Ectodermal cell (in vitro differentiated cells): ENCODE data around the gene ZFC3H1.
A peak's percentile ranks its signal among the peaks of the same experiment; 100 is the strongest.

Experiments used
- H3K27ac ChIP-seq: 2 replicates; pipeline ENCODE4 v1.7.0; 2013; ENCODE audit warnings: mild to moderate bottlenecking, low read depth, low read length; ENCODE audit not compliant: insufficient read depth, poor library complexity, severe bottlenecking
- H3K27me3 ChIP-seq: 2 replicates; pipeline ENCODE4 v1.7.0; 2013; ENCODE audit warnings: mild to moderate bottlenecking, low read length; ENCODE audit not compliant: insufficient read depth, control insufficient read depth, poor library complexity, severe bottlenecking
- H3K36me3 ChIP-seq: one replicate; pipeline ENCODE4 v1.7.0; 2013; ENCODE audit warnings: low read length; ENCODE audit not compliant: control insufficient read depth, insufficient read depth
- H3K4me1 ChIP-seq: one replicate; pipeline ENCODE4 v1.7.0; 2013; ENCODE audit warnings: low read length; ENCODE audit not compliant: control insufficient read depth, insufficient read depth
- H3K4me3 ChIP-seq: 2 replicates; pipeline ENCODE4 v1.7.0; 2013; ENCODE audit warnings: low read depth, low read length, control low read depth; ENCODE audit not compliant: insufficient read depth
- H3K9me3 ChIP-seq: 2 replicates; pipeline ENCODE4 v1.7.0; 2013; ENCODE audit warnings: mild to moderate bottlenecking, low read length, moderate library complexity; ENCODE audit not compliant: control insufficient read depth
- WGBS, 2 experiments: methylation state at CpG; one replicate each; pipeline ENCODE4 v1.1.7; 2013; ENCODE audit warnings: missing lambda C conversion rate in 2 of 2; 5-methylcytosine and 5-hydroxymethylcytosine counted together

Gene ZFC3H1

GRCh38 chr12:71683633-71684032, 20.0 kb upstream of the ZFC3H1 start:
- 96 to 98% methylated on average over 4 of the region's 5 CpGs for WGBS, 2 experiments
- H3K36me3 ChIP-seq = no peaks in the 10 kb centered on the region
- no peak overlapping the region for H3K4me3 ChIP-seq
- H3K9me3 ChIP-seq = no peaks in the 10 kb centered on the region
- no peaks in the 10 kb centered on the region for H3K4me1 ChIP-seq
- H3K27ac ChIP-seq = no peak overlapping the region
- no peaks in the 10 kb centered on the region for H3K27me3 ChIP-seq

DNA sequence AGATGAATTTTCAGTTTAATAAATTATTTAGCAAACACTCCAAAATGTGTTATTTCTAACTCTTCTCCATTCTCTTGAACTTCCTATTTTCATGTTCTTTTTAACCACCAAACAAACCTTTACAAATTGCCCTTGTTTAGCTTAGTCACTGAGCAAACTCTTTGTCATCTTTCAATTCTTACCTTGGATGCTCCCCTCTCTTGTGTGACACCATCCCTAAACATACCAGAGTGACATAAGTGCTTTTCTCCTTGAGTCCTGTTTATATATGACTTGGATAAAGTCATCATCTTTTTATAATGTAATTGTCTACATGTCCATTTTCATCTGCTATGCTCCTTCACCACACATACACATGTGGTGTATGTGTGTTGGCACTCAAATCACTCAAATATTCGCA, 18.8 kb upstream of the ZFC3H1 start:
- no peak overlapping the region for H3K4me3 ChIP-seq
- WGBS, 2 experiments = no CpG with 5 or more reads among the region's 1 CpG
- no peaks in the 10 kb centered on the region for H3K9me3 ChIP-seq
- no peaks in the 10 kb centered on the region for H3K36me3 ChIP-seq
- H3K4me1 ChIP-seq = no peaks in the 10 kb centered on the region
- H3K27ac ChIP-seq = no peak overlapping the region
- H3K27me3 ChIP-seq = no peaks in the 10 kb centered on the region

DNA sequence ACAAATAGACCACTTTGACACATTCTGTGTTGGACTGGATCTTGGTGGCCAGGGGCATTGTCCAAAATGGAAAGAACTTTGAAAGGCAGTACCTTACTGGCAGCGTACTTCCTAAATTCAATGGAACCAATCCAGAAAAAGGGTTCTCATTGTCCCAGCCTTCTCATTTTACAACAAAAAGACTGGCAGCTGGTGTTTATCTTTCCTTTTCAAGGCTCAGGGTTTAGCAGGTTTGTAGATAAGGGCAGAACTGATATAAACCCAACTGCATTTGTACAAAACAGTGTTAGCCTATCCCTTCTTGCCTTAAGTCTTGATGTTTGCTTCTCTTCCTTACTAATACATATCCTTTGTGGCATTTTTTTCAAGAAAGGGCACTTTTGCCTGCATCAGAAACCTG, 8.2 kb upstream of the ZFC3H1 start:
- Histone ChIP-seq H3K27ac (no peak overlapping the region), H3K27me3 (no peaks in the 10 kb centered on the region), H3K4me1 (no peaks in the 10 kb centered on the region), H3K36me3 (no peaks in the 10 kb centered on the region), H3K9me3 (no peaks in the 10 kb centered on the region), H3K4me3 (no peak overlapping the region)
- 82 to 89% methylated on average over 1 of the region's 1 CpG for WGBS, 2 experiments

GRCh38 chr12:71671311-71671710, 7.7 kb upstream of the ZFC3H1 start:
- Histone ChIP-seq H3K4me3 (no peak overlapping the region), H3K4me1 (no peaks in the 10 kb centered on the region), H3K27ac (no peak overlapping the region), H3K9me3 (no peaks in the 10 kb centered on the region), H3K36me3 (no peaks in the 10 kb centered on the region), H3K27me3 (no peaks in the 10 kb centered on the region)

GRCh38 chr12:71666259-71666658, 2.6 kb upstream of the ZFC3H1 start:
- no peaks in the 10 kb centered on the region for H3K27me3 ChIP-seq
- H3K4me3 ChIP-seq = peak overlapping the region; percentile 93
- 93 to 98% methylated on average over 5 of the region's 5 CpGs for WGBS, 2 experiments
- H3K9me3 ChIP-seq = no peaks in the 10 kb centered on the region
- peaks cover 8% of the 10 kb centered on the region for H3K4me1 ChIP-seq
- H3K27ac ChIP-seq = no peak overlapping the region
- no peaks in the 10 kb centered on the region for H3K36me3 ChIP-seq

DNA sequence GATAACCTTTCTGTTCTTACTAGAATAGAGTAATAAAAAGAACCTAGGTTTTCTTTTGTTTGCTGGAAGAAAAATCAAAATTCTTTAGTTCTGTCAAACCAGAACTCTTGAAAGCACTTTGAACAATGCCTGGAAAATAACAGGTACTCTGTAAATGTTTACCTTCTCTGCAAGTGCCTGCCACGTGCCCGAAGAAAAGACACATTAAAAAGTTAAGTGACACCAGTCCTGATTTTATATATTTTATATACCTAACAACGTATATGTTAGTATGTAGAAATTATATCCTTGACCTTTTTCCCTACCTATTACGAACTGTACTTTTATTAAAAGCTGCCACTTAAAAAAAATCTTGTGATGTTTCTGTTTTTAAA, 1.4 kb upstream of the ZFC3H1 start:
- Histone ChIP-seq H3K27me3 (no peaks in the 10 kb centered on the region), H3K4me1 (peaks cover 8% of the 10 kb centered on the region), H3K36me3 (no peaks in the 10 kb centered on the region), H3K27ac (peak overlapping the region; percentile 99), H3K9me3 (no peaks in the 10 kb centered on the region), H3K4me3 (peak overlapping the region; percentile 93)
- 10% methylated on average over 2 of the region's 4 CpGs for WGBS, 2 experiments

DNA sequence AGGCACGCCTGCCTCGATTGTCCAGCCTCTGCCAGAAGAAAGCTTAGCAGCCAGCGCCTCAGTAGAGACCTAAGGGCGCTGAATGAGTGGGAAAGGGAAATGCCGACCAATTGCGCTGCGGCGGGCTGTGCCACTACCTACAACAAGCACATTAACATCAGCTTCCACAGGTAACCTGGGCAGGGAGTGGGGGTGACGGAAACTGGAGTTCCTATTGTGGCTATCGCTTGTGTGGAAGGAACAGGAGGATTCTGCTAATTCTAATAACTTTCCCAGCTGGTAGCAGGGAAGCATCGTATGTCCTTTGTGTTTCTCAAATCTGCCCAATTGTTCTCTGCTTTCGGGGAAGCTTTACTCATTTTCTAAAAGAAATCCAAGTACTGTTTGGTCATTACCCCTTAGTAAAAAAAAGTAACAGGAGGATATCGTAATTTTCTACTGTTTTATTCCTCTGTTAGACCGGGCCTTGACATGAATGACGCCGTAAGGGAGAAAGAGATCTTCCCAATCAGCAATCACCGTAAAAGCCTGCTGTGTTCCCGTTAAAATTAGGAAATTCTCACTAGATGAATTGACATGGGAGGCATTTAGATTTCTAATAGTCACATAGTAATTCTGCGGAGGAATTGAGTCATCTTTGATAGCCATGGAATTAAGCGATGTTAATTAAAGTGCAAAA, 902 bp upstream of the ZFC3H1 start:
- 0% methylated on average over 18 to 20 of the region's 20 CpGs for WGBS, 2 experiments
- peaks cover 4% of the 10 kb centered on the region for H3K36me3 ChIP-seq
- peaks cover 8% of the 10 kb centered on the region for H3K4me1 ChIP-seq
- no peaks in the 10 kb centered on the region for H3K9me3 ChIP-seq
- peak overlapping the region; percentile 93 for H3K4me3 ChIP-seq
- H3K27ac ChIP-seq = peak overlapping the region; percentile 99
- H3K27me3 ChIP-seq = no peaks in the 10 kb centered on the region

DNA sequence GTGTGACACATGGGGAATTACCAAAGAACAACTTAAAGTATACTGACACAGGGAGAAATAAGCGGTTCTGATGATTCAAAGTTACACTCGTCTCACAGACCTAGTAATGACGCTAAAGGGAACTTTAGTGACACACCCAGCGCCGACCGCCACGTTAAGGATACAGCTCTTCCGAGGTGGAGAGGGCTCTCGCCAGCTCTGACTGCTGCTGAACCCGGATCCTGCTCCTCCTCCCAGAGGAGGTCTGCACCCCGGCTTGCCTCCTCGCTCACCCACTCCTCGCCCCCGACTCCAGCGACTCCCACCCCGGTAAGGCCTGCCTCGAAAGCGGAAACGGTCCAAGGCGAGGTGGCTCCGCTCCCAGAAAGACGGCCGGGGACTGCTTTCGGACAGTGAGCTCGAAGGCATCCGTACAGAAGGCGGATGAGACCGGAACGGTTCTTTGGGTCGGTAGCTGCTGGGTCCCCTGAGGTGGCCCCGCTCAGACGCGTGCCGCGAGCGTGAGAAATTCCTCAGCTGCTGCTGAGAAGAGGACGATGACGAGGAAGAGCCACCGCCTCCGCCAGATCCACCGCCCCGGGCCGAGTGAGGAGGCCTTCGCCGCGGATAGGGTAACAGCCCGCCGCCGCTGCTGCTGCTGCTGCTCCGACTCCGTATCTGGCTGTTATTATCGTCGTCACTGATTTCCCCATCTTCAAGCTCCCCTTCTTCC, 643 bp downstream of the ZFC3H1 start:
- peak overlapping the region; percentile 99 for H3K27ac ChIP-seq
- H3K4me3 ChIP-seq = peak overlapping the region; percentile 93
- WGBS, 2 experiments = 0% methylated on average over 53 of the region's 53 CpGs
- H3K27me3 ChIP-seq = no peaks in the 10 kb centered on the region
- H3K9me3 ChIP-seq = no peaks in the 10 kb centered on the region
- peaks cover 13% of the 10 kb centered on the region for H3K36me3 ChIP-seq
- H3K4me1 ChIP-seq = peaks cover 8% of the 10 kb centered on the region

DNA sequence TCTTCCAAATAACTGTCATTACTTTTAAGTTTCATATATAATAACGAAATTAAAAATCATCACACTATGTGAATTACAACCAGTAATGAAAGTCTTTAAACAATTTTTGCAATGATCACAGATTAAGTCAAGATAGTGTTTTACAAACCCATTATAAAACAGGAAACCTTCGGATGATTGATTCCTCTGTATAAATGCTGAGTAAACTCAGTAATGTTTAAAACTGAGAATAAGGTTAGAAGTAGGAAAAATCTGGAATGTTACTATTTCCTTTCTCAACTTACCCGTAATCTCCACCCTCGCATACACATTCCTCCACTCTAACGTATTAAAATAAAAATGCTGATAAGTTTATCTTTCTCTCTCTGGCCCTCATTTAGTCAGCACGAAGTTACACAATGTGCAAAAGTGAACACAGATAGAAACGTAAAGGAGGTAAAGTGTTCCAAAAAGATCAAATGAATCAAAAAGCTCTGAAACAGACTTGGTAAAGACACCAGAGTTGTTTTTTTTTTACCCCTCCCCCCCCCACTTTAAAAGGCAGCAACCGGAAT, 1.6 kb downstream of the ZFC3H1 start:
- 19 to 41% methylated on average over 5 to 6 of the region's 8 CpGs for WGBS, 2 experiments
- peak overlapping the region; percentile 93 for H3K4me3 ChIP-seq
- H3K27me3 ChIP-seq = no peaks in the 10 kb centered on the region
- H3K36me3 ChIP-seq = peaks cover 18% of the 10 kb centered on the region
- no peak overlapping the region for H3K27ac ChIP-seq
- H3K4me1 ChIP-seq = peaks cover 8% of the 10 kb centered on the region
- H3K9me3 ChIP-seq = no peaks in the 10 kb centered on the region

DNA sequence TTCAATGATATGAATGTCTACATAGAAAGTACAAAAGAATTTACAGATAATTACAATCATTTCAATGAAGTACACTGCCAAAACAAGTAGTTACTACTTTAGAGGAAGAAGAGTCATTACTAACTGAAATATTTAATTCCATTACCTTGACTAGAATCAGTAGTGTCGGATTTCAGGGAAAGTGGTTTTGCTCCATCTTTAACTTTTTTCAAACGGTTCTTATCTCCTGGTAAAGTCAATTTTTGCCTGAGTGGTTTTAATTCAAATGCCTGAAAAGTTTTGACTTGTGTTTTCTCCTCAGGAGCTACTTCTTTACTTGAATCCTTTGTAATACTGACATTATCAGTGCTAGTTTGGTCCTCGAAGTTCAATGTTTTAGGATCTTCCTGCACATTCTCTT, 6.9 kb downstream of the ZFC3H1 start:
- no peaks in the 10 kb centered on the region for H3K4me1 ChIP-seq
- H3K9me3 ChIP-seq = no peaks in the 10 kb centered on the region
- H3K4me3 ChIP-seq = no peak overlapping the region
- no peaks in the 10 kb centered on the region for H3K27me3 ChIP-seq
- WGBS, 2 experiments = 87 to 98% methylated on average over 3 of the region's 3 CpGs
- H3K36me3 ChIP-seq = peaks cover 43% of the 10 kb centered on the region
- no peak overlapping the region for H3K27ac ChIP-seq
